HG03571 (cell line): ENCODE measurements around the gene NDOR1.
A peak's percentile ranks its signal among the peaks of the same experiment; 100 is the strongest.

Experiments
- ATAC-seq: cut with Tn5 transposase; IDR thresholded peaks from one replicate; pipeline ENCODE4 v1.9.1; 2021; ENCODE audit not compliant: unreplicated experiment

The NDOR1 gene

DNA sequence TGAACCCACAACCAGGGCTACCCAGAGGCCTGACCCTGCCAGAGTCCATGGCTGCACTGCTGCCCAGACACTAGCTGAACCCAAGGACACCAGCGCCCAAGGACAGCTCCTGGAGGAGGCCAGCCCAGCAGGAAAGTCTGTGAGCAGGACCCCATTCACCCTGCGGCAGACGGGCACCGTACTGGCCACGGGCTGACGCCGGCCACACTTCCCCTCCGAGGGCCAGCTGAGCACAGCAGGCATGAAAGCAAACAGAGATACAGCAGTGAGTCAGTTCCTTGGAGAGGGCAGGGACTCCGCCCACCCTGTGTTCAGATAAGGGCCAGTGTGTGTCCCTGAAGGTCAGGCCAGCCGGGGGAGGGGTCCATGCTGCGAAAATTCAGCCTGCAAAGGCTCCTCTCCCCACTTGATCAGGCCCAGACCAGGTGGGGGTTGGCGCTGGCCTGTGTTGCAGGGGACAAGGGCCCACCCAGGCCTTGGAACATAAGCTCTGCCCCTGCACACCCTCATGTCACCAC is 13.3 kb downstream of the NDOR1 start:
- no peak for ATAC-seq

DNA sequence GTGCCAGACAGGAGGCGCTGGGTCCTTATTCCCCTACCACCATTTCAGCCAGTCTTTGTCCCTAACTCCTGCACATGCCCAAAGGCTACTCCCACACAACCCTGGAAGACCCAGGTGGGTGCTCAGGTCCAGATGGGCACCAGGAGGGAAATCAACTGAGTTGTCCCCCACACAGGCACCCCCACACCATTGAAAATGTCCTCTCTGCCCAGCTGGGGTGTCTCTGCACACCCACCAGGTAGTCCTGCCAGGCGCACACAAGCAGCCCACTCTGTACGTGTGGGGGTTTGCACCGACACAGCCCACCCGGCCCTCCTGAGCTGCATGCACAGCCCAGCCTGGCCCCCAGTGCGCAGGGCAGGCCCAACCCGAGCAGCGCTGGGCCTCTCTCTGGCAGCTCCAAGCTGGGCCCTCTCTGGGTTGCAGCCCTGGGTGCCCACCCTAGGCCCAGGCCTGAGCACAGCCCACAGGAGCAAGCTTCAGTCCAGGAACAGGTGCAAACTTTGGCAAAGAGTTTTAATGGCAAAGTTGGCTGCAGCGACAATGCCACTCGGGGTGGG is 14.3 kb downstream of the NDOR1 start:
- no peak for ATAC-seq

DNA sequence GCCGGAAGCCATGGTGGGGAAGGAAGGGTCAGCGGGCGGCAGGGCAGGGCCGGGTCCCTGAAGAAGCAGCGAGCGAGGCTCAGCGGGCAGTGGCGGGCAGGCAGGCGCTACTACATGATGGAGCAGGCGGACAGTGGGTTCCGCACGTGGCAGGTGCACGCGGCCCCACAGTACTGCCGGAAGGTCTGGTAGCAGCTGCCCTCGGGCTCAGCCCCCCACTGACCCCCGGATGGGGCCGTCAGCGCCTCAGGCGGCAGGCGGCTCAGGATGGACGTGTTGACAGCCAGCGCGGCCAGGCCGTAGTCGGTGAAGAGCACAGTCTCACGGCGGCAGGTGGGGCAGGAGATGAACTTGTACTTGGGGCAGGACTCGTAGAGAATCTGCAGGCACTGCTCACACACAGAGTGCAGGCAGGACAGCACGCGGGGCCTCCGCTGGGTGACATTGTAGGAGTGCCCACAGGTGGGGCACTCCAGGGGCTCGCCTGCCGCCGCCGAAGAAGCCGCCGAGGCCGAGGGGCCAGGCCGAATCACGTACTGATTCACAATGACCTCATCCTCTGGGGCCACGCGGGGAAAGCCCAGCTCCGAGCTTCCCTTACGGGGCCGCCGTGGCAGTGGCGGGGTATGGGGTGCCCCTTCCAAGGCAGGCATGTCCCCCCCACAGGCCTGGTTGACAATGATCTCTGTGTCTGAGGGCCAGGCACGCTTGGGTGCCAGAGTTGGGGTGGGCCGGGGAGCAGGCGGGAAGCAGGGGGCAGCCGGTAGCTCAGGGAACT is 15.0 kb downstream of the NDOR1 start:
- ATAC-seq: no peak

DNA sequence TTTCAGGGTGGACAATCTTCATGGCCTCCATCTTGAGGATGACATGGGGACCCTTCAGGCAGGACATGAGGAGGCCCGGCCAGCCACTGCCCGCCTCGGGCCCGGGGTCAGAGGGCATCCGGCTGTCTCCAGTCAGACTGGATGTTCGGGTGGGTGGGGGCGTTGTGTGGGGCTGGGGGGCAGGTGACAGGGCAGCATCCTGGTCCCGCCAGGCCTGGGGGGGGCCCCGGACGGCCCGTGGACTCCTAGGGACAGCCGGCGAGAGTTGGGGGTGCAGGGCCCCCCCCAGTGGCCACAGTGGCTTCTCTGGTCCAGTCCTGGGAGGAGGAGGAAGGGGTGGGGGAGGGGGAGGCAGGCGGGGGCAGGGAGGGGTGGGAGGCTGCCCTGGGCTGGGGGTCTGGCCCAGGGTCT is 15.6 kb downstream of the NDOR1 start:
- no peak for ATAC-seq

DNA sequence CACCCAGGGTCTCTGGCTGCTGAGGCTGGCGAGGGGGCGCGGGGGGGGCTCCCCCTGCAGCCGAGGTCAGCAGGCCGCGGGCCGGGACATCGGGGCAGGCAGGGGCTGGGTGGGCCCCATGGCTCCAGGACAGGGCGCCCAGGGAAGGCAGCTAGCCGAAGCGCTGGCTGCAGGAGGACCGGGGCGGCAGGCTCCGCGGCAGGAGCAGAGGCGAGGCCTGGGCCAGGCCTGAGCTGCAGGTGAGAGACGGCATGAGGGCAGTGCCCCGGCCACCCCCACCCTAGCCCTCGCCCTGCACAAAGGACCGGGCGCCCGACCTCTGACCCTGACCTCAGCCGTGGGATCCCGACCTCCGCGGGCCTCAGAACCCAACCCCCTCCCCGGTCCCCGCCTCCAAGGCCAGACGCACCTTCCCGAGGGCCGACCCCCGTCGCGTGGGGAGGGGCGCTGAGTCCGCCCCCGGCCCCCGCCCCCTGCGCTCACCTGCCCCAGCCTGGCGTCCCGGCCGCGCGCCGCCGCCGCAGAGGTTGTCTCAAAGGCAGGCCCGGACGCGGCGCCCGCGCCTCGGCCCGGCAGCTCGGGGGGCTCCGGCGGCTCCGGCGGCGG is 16.1 kb downstream of the NDOR1 start:
- no peak for ATAC-seq

DNA sequence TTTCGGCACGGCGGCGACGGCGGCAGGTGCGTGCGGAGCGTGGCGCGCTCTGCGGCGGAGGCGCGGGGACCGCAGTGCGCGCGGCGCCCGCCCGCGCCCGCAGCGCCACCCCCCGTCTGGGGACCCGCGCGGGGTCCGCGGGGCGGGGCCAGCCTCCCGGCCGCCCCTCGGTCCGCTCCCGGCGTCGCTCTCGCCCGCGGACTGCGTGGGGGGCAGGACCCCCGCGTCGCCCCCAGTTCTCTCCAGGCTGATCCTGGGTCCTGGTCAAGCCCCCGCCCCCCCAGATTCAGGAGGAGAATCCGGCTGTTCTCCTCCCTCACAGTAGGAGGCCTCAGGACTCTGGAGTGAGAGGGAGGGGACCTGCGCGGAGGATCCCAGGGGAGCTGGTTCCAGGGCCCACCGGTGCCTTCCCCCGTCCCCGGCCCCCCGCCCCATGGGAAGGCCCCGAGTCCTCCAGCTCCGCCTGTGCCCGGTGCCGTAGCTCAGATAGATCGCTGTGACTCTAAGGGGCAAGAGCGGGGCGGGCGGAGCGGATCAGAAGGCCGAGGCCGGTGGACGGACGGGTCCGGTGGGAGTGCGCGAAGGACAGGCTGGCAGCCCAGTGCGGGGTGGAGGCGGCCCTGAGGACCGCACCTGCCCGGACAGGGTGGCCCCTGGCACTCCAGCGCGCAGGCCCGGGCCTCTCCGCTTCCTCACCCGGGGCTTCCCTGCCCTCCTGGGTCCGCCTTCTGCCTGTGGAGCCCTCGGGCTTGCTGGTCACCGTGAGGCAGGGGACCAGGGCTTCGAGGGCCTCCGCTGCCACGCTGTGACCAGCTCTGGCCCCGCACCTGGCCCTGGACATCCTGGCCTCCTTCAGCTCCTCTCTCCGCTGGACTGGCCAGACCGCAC is 16.9 kb downstream of the NDOR1 start, which contains the start of gene RNF208:
TSS of gene RNF208 (minus strand) at position 51 of the 888 bp plus-strand sequence. CDS start 1,028 bp downstream, outside the sequence.
- ATAC-seq: no peak

DNA sequence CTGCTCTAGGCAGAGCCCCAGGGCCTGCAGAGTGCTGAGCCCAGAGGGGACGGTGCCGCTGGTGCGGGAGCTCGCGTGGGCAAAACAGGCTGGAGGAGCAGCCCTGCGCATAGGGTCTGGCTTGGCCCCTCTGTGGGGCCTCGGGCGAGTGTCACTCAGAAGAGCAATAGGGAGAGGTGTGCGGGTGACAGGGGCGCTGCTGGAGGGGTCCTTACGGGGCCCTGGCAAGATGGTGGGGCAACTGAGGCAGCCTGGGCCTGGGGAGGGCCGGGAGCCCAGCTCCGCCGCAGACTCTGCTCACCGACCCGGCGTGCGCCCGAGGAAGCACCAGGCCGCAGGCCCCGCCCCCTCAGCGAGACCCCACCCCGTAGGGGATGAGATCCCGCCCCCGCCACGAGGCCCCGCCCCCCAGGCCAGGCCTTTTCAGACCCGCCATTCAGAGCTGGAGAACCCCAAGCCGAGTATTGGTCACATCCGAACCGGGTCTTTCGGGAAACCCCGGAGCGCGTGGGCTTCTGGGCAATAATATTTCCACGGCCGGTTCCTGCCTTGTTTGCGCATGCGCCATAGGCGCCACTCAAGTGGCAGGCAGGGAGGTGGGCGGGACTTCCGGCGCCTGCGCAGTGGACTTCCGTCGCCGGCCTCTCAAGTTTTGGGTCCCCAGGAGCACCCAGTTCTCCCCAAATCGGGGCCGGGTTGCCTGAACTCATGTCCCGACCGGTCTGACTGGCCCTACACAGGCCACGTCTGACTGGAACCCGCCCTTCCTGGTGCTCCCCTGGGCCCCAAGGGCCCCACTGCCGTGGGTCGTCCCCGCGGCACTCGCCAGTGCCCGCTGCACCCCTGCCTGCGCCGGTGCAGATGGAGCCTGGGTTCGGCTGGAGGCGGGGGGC is 17.8 kb downstream of the NDOR1 start:
- peak; percentile 63 for ATAC-seq

DNA sequence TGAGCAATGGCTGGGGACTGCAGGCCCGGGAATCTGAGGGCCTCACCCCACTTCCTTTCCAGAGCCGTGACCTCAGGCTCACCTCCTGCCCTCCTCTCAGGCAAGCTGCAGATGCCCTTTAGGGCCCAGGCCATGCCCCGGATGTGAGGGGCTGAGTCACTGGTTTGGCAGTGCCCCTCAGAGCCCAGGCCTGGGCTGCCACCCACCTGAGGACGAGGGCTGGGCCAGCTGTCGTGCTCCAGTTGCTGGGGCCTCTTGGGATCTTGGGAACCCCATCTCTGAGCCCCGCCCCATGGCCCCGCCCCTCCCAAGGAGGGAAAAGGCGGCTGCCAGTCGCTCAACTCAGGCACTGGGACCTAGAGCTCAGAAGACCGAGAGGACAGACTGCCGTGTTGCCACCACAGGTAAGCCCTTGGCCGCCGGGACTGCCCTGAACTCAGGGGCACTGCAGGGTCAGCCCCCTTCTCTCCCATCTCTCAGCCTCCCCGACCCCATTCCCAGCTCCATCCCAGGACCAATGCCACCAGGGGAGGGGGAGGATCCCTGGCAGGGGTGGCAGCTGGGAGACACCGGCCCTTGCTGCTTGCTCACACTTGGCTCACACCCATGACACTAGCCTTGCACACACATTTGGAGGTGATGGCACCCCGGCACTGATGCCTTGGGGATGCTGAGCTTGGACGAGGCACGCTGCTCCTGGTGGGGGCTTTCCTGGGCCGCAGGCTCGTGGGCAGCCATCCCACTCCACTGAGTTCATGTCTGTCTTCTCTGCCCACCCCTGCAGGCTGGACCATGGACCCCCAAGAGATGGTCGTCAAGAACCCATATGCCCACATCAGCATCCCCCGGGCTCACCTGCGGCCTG is 19.6 kb downstream of the NDOR1 start, which contains the start of gene CYSRT1:
TSS of gene CYSRT1 (plus strand) at position 345 of the 865 bp plus-strand sequence. CDS start at position 793, 448 bp downstream.
- ATAC-seq: no peak

DNA sequence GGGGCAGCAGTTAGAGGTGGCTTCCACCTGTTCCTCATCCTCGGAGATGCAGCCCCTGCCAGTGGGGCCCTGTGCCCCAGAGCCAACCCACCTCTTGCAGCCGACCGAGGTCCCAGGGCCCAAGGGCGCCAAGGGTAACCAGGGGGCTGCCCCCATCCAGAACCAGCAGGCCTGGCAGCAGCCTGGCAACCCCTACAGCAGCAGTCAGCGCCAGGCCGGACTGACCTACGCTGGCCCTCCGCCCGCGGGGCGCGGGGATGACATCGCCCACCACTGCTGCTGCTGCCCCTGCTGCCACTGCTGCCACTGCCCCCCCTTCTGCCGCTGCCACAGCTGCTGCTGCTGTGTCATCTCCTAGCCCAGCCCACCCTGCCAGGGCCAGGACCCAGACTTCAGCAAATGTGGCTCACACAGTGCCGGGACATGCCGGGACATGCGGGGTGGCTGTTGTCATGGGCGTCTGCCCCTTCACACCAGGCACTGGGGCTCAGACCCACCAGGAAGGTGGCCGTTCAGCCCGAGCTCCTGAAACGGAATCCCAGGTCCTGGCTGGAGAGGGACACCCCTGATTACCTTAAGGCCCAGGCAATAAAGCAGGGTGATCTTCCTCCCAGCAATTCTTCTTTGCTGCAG is 20.3 kb downstream of the NDOR1 start:
- ATAC-seq: no peak

DNA sequence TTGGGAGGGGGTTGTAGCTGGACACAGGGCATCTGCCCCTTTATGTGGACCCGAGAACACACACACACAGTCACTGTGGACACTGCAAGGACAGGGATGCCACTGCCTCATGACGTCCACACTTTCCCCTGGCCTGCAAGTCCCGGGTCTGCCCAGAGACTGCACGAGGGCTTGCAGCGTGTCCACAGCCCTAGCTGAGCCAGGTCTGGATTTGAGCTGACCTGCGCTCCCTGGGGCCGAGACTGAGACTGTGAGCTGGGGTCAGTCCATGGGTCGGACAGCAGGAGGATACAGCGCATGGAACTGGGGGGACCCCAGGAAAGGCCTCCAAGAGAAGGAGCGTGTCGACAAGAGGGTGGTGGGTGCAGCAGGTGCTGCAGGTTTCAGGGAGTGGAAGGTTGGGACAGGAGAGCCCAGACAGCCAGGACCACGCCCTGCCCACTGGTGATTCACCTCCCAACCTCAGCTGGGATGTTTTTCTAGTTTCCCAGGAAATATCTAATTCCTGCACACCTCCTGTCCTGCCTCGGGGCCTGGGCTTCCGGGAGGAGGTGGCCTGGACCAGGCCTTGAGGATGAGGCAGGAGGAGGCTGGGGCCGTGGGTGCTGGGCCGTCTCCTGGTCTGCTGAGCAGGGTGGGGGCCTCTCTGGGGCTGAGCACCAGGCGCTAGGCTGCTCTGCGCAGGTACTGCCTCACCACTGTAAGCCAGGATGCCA is 21.0 kb downstream of the NDOR1 start:
- no peak for ATAC-seq

DNA sequence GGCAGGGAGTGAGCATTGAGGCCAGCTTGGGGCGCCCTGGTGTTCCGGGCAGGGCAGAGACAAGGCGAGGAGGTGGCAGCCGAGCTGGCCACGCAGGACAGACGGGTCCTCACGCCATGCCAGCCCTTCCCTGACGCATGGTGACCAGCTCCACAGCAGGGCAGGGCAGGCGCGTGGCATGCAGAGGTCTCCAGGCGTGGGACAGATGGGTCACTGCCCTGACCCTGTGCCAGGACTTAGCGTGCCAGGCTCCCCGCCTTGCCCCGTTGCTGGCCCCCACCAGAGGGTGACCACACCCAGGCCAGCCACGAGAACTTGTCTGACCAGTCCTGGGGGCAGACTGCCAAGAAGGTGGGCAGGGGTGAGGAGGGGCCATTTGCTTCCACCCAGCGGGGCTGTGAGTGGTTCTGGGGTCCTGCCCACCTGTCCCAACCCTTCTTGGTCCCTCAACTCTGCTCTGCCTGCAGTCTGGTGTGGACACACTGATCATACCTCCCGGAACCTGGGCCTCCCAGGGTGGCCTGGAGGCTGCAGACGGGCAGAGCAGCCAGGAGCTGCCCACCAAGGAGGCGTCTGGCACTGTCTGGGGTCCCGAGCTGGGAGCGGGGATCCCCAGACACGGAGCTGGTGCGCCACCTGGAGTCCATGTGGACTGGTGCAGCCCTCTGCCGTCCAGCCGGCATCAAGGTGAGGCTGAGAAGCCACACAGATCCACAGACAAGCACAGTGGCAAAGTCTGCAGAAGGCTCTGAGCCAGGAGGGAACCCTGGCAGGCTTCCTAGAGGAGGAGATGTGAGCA is 21.8 kb downstream of the NDOR1 start, which contains the start of gene RNF224:
TSS of gene RNF224 (plus strand) at position 449 of the 799 bp plus-strand sequence. CDS start 834 bp downstream, outside the sequence.
- no peak for ATAC-seq

DNA sequence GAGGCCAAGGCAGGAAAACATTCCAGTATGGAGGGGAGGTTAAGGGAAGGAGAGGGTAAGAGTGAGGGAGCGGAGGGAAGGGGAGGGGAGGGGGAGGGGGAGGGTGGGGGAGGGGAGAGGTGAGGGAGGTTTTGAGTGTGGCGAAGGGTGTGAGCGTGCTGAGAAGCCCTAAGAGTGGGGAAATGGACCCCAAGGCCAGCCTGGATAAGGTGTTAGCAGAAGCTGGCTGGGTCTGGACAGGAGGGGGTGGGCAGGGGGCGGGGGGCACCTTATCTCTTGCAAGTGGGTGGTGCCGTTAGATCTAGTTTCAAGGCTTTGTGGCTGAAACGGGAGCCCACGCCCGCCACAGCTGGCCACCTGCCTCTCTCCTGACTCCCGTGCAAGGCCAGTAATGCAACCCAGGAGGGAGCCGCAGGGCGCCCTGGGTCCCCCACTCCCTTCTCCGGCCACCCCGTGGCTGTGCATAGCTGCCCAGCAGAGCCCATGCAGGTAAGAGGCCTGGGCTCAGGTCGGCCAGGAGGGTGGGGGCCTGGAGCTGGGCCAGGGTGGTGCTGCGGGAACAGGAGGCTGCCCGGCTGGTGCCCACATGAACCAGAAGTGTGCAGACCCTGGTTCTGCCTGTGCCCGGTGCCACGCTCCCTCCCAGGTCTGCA is 22.5 kb downstream of the NDOR1 start:
- ATAC-seq: no peak

DNA sequence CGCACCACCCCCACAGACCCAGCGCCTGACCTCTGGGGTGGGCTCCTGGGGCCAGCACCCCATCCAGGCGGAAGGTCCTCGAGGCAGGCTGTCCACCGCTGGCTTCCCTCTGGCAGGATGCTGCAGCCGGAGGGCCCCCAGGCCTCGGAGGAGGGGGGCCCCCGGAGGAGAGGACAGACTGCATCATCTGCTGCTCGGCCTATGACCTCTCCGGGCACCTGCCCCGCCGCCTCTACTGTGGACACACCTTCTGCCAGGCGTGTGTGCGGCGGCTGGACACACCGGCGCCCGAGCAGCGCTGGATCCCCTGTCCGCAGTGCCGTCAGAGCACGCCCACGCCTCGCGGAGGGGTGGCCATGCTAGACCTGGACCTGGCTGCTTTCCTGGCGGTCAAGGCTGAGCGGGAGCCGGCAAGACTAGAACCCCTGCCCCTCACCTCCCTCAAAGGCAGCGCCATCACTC is 23.0 kb downstream of the NDOR1 start:
- ATAC-seq: no peak

DNA sequence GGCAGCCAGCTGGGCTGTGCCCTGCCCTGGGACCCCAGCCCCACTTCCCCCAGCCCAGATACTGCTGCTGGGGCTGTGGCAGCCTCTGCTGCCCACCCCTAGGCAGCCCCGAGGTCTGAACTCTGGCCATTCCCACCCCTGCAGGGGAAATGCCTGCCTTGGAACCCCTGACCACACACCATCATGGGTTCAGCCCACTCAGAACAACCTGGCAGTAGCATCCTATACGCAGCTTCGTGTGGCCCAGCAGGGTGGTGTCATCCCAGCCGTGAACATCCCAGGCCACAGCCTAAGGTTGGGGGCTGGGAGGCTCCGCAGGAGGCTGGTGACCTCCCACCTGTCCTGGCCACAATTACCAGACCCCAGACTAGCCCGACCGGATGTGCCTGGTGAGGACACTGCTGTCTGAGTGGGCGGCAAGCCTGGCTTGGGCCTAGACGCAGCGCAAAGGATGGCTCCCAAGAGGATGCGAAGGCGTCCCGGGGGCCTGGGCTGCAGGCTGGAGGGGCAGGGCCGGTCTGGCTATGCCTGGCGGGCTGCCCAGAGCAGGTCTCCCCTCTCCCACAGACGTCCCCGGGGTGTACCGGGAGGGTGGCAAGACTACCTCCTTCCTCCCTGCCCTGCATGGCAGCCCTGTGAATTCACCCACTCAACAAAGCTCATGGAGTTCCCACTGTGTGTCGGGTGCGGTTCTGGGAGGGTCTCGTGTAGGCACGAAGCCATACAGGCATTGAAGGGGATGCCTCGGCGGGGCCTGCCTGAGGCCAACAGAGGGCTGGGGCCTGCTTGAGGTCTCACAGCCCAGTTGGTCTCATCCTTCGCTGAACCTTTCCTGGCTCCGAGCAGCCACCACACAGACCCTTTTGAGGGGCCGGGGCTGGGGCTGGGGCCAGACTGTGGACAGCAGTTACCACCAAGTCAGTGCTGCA is 23.7 kb downstream of the NDOR1 start:
- no peak for ATAC-seq
